Tibial artery (tissue), 4 donors: ENCODE measurements around the gene SOST.

Experiments
- DNase-seq, 2 donors: peaks; one replicate each; pipeline ENCODE4 v3.0.0-alpha.2; 2019
- H3K27ac ChIP-seq, 2 donors: fragments of 200-600 bp; sonication (generic) in 1 of 2; 1 replicate in 1 of 2; 2 replicates in 1 of 2; pipeline ENCODE4 v1.5.1; 2018 to 2019; ENCODE audit warnings: mild to moderate bottlenecking in 1 of 2
- H3K27me3 ChIP-seq, 2 donors: fragments of 200-600 bp; sonication (generic) in 1 of 2; one replicate each; pipeline versions ENCODE4 v1.5.1 to v1.6.0; 2016 to 2019
- H3K36me3 ChIP-seq, 3 donors: fragments of 200-600 bp; sonication (generic) in 2 of 3; one replicate each; pipeline ENCODE4 v1.5.1; 2016 to 2019; ENCODE audit warnings: mild to moderate bottlenecking in 2 of 3
- H3K4me1 ChIP-seq, 4 donors: fragments of 200-600 bp; sonication (generic) in 2 of 4; 1 replicate in 3 of 4; 2 replicates in 1 of 4; pipeline ENCODE4 v1.5.1; 2016 to 2019
- H3K4me3 ChIP-seq, 2 donors: fragments of 200-600 bp; sonication (generic) in 1 of 2; 1 replicate in 1 of 2; 2 replicates in 1 of 2; pipeline ENCODE4 v1.5.1; 2018 to 2019; ENCODE audit warnings: mild to moderate bottlenecking in 2 of 2
- H3K9me3 ChIP-seq, 3 donors: fragments of 200-600 bp; sonication (generic) in 1 of 3; one replicate each; pipeline ENCODE4 v1.5.1; 2016 to 2019
- intact Hi-C: fragments of 100-400 bp; cut with DNase I; formaldehyde crosslinking; loops from one replicate; pipeline ENCODE4 v1.15.0; 2023; ENCODE audit warnings: low total_unique reads
- TF ChIP-seq, protein P1 (sequence below), 2 experiments: fragments of 200-600 bp in 1 of 2; fragments of 450-650 bp in 1 of 2; IDR thresholded peaks; one replicate each; pipeline ENCODE4 v1.5.1; 2017 to 2019; ENCODE audit warnings: antibody characterized with exemption in 2 of 2, mild to moderate bottlenecking in 1 of 2, moderate library complexity in 1 of 2

Gene SOST

GRCh38 chr17:43741636-43742035, 17.0 kb downstream of the SOST start:
- Histone ChIP-seq H3K4me1 (peaks cover 0 to 51% (median 20%) of the 10 kb centered on the region in 4 donors), H3K27ac (no peak overlapping the region), H3K4me3 (no peak overlapping the region), H3K36me3 (no peaks in the 10 kb centered on the region), H3K27me3 (no peaks in the 10 kb centered on the region), H3K9me3 (no peaks in the 10 kb centered on the region)
- no peak for DNase-seq
- TF ChIP-seq, protein P1, sequence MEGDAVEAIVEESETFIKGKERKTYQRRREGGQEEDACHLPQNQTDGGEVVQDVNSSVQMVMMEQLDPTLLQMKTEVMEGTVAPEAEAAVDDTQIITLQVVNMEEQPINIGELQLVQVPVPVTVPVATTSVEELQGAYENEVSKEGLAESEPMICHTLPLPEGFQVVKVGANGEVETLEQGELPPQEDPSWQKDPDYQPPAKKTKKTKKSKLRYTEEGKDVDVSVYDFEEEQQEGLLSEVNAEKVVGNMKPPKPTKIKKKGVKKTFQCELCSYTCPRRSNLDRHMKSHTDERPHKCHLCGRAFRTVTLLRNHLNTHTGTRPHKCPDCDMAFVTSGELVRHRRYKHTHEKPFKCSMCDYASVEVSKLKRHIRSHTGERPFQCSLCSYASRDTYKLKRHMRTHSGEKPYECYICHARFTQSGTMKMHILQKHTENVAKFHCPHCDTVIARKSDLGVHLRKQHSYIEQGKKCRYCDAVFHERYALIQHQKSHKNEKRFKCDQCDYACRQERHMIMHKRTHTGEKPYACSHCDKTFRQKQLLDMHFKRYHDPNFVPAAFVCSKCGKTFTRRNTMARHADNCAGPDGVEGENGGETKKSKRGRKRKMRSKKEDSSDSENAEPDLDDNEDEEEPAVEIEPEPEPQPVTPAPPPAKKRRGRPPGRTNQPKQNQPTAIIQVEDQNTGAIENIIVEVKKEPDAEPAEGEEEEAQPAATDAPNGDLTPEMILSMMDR (IDR thresholded peaks at IDR 0.05), result no peak
- intact Hi-C loops, result no loop called here

DNA sequence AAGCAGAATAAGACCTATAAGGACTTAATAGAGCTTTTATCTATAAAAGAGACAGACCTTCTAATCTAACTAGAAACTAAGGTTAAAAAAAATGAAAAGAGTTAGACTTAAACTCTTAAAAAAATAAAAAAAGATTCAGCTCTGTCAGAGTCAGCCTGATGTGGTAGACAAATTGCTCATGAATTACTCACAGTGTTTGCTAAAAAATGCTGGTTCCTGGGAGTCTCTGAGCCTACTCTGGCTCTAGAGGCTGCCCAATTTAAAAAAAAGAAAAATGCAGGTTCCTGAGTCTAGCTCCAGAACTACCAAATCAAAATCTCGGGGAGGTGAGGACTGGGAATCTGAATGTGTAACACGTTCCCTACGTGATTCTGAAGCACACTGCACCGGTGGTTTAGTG, 18.1 kb downstream of the SOST start:
- H3K4me1 ChIP-seq, result peaks cover 0 to 40% (median 14%) of the 10 kb centered on the region in 4 donors
- TF ChIP-seq, protein P1 (IDR thresholded peaks at IDR 0.05), result no peak
- DNase-seq, result no peak
- peak overlapping the region in 1 of 2 donors; percentile 62 for H3K27ac ChIP-seq
- H3K27me3 ChIP-seq, result no peaks in the 10 kb centered on the region
- intact Hi-C loops, result no loop called here
- no peaks in the 10 kb centered on the region for H3K9me3 ChIP-seq
- H3K36me3 ChIP-seq, result no peaks in the 10 kb centered on the region
- no peak overlapping the region for H3K4me3 ChIP-seq

GRCh38 chr17:43737722-43738121, 20.9 kb downstream of the SOST start:
- Histone ChIP-seq H3K27ac (no peak overlapping the region), H3K36me3 (no peaks in the 10 kb centered on the region), H3K4me1 (peaks cover 0 to 27% (median 9%) of the 10 kb centered on the region in 4 donors), H3K27me3 (no peaks in the 10 kb centered on the region), H3K4me3 (no peak overlapping the region), H3K9me3 (no peaks in the 10 kb centered on the region)
- TF ChIP-seq, protein P1 (IDR thresholded peaks at IDR 0.05), result no peak
- DNase-seq, result no peak
- intact Hi-C loops, result no loop called here

- Histone ChIP-seq H3K9me3 (no peaks in the 10 kb centered on the region), H3K4me1 (peaks cover 0 to 18% (median 9%) of the 10 kb centered on the region in 4 donors), H3K36me3 (no peaks in the 10 kb centered on the region), H3K4me3 (no peak overlapping the region), H3K27me3 (no peaks in the 10 kb centered on the region), H3K27ac (no peak overlapping the region)
- no peak for DNase-seq
- TF ChIP-seq, protein P1 (IDR thresholded peaks at IDR 0.05), result no peak
- intact Hi-C loops, result no loop called here
Observed at GRCh38 chr17:43736389-43736788, 22.2 kb downstream of the SOST start.

- Histone ChIP-seq H3K9me3 (no peaks in the 10 kb centered on the region), H3K27me3 (no peaks in the 10 kb centered on the region), H3K4me1 (no peaks in the 10 kb centered on the region), H3K36me3 (no peaks in the 10 kb centered on the region), H3K27ac (no peak overlapping the region), H3K4me3 (no peak overlapping the region)
- TF ChIP-seq, protein P1 (IDR thresholded peaks at IDR 0.05), result no peak
- intact Hi-C loops, result no loop called here
- DNase-seq, result no peak
Observed at GRCh38 chr17:43734376-43734775, 24.2 kb downstream of the SOST start.

- intact Hi-C loops, result no loop called here
- DNase-seq, result no peak
Observed at GRCh38 chr17:43733956-43734355, 24.6 kb downstream of the SOST start.

More at GRCh38 chr17:43733956-43734355, 24.6 kb downstream of the SOST start:
- TF ChIP-seq, protein P1 (IDR thresholded peaks at IDR 0.05), result no peak
- Histone ChIP-seq H3K27ac (no peak overlapping the region), H3K4me3 (no peak overlapping the region), H3K4me1 (no peaks in the 10 kb centered on the region), H3K36me3 (no peaks in the 10 kb centered on the region), H3K27me3 (no peaks in the 10 kb centered on the region), H3K9me3 (no peaks in the 10 kb centered on the region)
